RWPE2 (cell line): ENCODE results near the gene KCNC1.

ENCODE experiments used
- ATAC-seq: fragments of 200-7000 bp; cut with Tn5 transposase; 3 replicates; pipeline ENCODE4 v1.9.1; 2021; ENCODE audit warnings: low read depth
- DNase-seq: peaks from one replicate; pipeline ENCODE4 v3.0.0-alpha.2; 2020; ENCODE audit warnings: low spot score
- H3K27ac ChIP-seq: fragments of 450-650 bp; 2 replicates; pipeline ENCODE4 v1.5.1; 2017; ENCODE audit warnings: mild to moderate bottlenecking; ENCODE audit not compliant: poor library complexity, severe bottlenecking
- H3K27me3 ChIP-seq: fragments of 250-450 bp; sonication (Bioruptor Pico); 2 replicates; pipeline ENCODE4 v1.5.1; 2021; ENCODE audit warnings: mild to moderate bottlenecking, moderate library complexity; ENCODE audit not compliant: insufficient read depth, poor library complexity, severe bottlenecking
- H3K36me3 ChIP-seq: fragments of 250-450 bp; sonication (Bioruptor Pico); 2 replicates; pipeline ENCODE4 v1.5.1; 2020; ENCODE audit warnings: low read depth, mild to moderate bottlenecking, moderate library complexity
- H3K4me1 ChIP-seq: fragments of 250-450 bp; sonication (Bioruptor Pico); 2 replicates; pipeline ENCODE4 v1.5.1; 2021; ENCODE audit warnings: mild to moderate bottlenecking, moderate library complexity; ENCODE audit not compliant: insufficient read depth, poor library complexity, severe bottlenecking
- H3K4me3 ChIP-seq: fragments of 250-450 bp; sonication (Bioruptor Pico); 2 replicates; pipeline ENCODE4 v1.5.1; 2021; ENCODE audit warnings: mild to moderate bottlenecking, moderate library complexity; ENCODE audit not compliant: severe bottlenecking
- H3K9me3 ChIP-seq: fragments of 250-450 bp; sonication (Bioruptor Pico); 2 replicates; pipeline ENCODE4 v1.5.1; 2021; ENCODE audit warnings: mild to moderate bottlenecking, moderate library complexity; ENCODE audit not compliant: severe bottlenecking
- CTCF ChIP-seq: fragments of 450-650 bp; IDR thresholded peaks from one replicate; pipeline ENCODE4 v1.5.1; 2017; ENCODE audit warnings: mild to moderate bottlenecking, moderate library complexity; ENCODE audit not compliant: poor library complexity, severe bottlenecking

The KCNC1 gene

GRCh38 chr11:17736579-17736893 lies 2.0 kb downstream of the KCNC1 start:
- no peak for ATAC-seq
- no peak for TF ChIP-seq CTCF
- no peak for DNase-seq
- no peaks in the 10 kb centered on the region for H3K9me3 ChIP-seq
- H3K4me3 ChIP-seq, result no peak overlapping the region
- H3K27me3 ChIP-seq, result peaks cover 50% of the 10 kb centered on the region
- no peaks in the 10 kb centered on the region for H3K4me1 ChIP-seq
- no peak overlapping the region for H3K27ac ChIP-seq
- H3K36me3 ChIP-seq, result no peaks in the 10 kb centered on the region

GRCh38 chr11:17736930-17737817 lies 2.6 kb downstream of the KCNC1 start:
- no peaks in the 10 kb centered on the region for H3K9me3 ChIP-seq
- no peaks in the 10 kb centered on the region for H3K36me3 ChIP-seq
- no peak overlapping the region for H3K4me3 ChIP-seq
- peaks cover 50% of the 10 kb centered on the region for H3K27me3 ChIP-seq
- no peak for ATAC-seq
- no peak for TF ChIP-seq CTCF
- H3K27ac ChIP-seq, result no peak overlapping the region
- no peaks in the 10 kb centered on the region for H3K4me1 ChIP-seq
- DNase-seq, result peak; percentile 27

GRCh38 chr11:17738151-17738973 lies 3.8 kb downstream of the KCNC1 start:
- TF ChIP-seq CTCF, result no peak
- DNase-seq (peak; percentile 17), ATAC-seq (no peak)
- no peaks in the 10 kb centered on the region for H3K4me1 ChIP-seq
- H3K4me3 ChIP-seq, result no peak overlapping the region
- H3K36me3 ChIP-seq, result no peaks in the 10 kb centered on the region
- no peaks in the 10 kb centered on the region for H3K9me3 ChIP-seq
- H3K27ac ChIP-seq, result no peak overlapping the region
- H3K27me3 ChIP-seq, result peaks cover 47% of the 10 kb centered on the region

- Histone ChIP-seq H3K36me3 (no peaks in the 10 kb centered on the region), H3K4me1 (no peaks in the 10 kb centered on the region), H3K9me3 (no peaks in the 10 kb centered on the region), H3K27ac (no peak overlapping the region), H3K4me3 (no peak overlapping the region), H3K27me3 (peaks cover 36% of the 10 kb centered on the region)
- TF ChIP-seq CTCF, result no peak
- ATAC-seq, result no peak
- no peak for DNase-seq
Measured at GRCh38 chr11:17739945-17740338, 5.4 kb downstream of the KCNC1 start.
